Measurements from ENCODE around the gene KLHL11. TPM values are rescaled to one million over a fixed set of nuclear protein-coding genes. Genes with fewer than 3 reads are reported as not detected.

The KLHL11 gene
- total RNA-seq (ENCODE audit: unreplicated experiment) = 17.4 TPM
- long read RNA-seq, partial matches to known transcripts = 0 of 1 reads
- long read RNA-seq, other reads (novel, unspliced or antisense) = 1 of 1 reads

GRCh38 chr17:41864836-41865595 lies at the start of gene KLHL11:
Gene KLHL11, minus strand, starts transcription at chr17:41865423. Its CDS starts 53 bp downstream, at chr17:41865370.
- Mint-ChIP-seq H3K27ac (ENCODE audit: unreplicated experiment) (peak within 1 kb of the TSS; percentile 62), H3K36me3 (ENCODE audit: unreplicated experiment) (no peaks in the 10 kb centered on the region), H3K4me3 (ENCODE audit: unreplicated experiment) (peak within 1 kb of the TSS; percentile 82), H3K4me1 (ENCODE audit: low read depth, unreplicated experiment) (peaks cover 9% of the 10 kb centered on the region), H3K9me3 (ENCODE audit: unreplicated experiment) (peaks cover 6% of the 10 kb centered on the region), H3K27me3 (ENCODE audit: unreplicated experiment) (peaks cover 7% of the 10 kb centered on the region)
- peak; percentile 89 for DNase-seq
- TF ChIP-seq CTCF (IDR thresholded peaks at IDR 0.05; ENCODE audit: partially characterized antibody, unreplicated experiment) = no peak

GRCh38 chr17:41915020-41915419 lies 49.8 kb upstream of the KLHL11 start:
- H3K27ac Mint-ChIP-seq (ENCODE audit: unreplicated experiment) = peak overlapping the region; percentile 28
- peaks cover 45% of the 10 kb centered on the region for H3K4me1 Mint-ChIP-seq (ENCODE audit: low read depth, unreplicated experiment)
- peaks cover 4% of the 10 kb centered on the region for H3K27me3 Mint-ChIP-seq (ENCODE audit: unreplicated experiment)
- DNase-seq = no peak
- no peak for TF ChIP-seq CTCF (IDR thresholded peaks at IDR 0.05; ENCODE audit: partially characterized antibody, unreplicated experiment)
- no peaks in the 10 kb centered on the region for H3K36me3 Mint-ChIP-seq (ENCODE audit: unreplicated experiment)
- H3K9me3 Mint-ChIP-seq (ENCODE audit: unreplicated experiment) = peaks cover 2% of the 10 kb centered on the region
- H3K4me3 Mint-ChIP-seq (ENCODE audit: unreplicated experiment) = peak overlapping the region; percentile 86

- no peaks in the 10 kb centered on the region for H3K36me3 Mint-ChIP-seq (ENCODE audit: unreplicated experiment)
- DNase-seq = no peak
- H3K4me1 Mint-ChIP-seq (ENCODE audit: low read depth, unreplicated experiment) = peaks cover 45% of the 10 kb centered on the region
- no peak for TF ChIP-seq CTCF (IDR thresholded peaks at IDR 0.05; ENCODE audit: partially characterized antibody, unreplicated experiment)
- peaks cover 2% of the 10 kb centered on the region for H3K9me3 Mint-ChIP-seq (ENCODE audit: unreplicated experiment)
- H3K27me3 Mint-ChIP-seq (ENCODE audit: unreplicated experiment) = peaks cover 4% of the 10 kb centered on the region
- H3K4me3 Mint-ChIP-seq (ENCODE audit: unreplicated experiment) = peak overlapping the region; percentile 86
- peak overlapping the region; percentile 39 for H3K27ac Mint-ChIP-seq (ENCODE audit: unreplicated experiment)
These were observed 49.1 kb upstream of the KLHL11 start for GRCh38 chr17:41914358-41914766.

- H3K4me3 Mint-ChIP-seq (ENCODE audit: unreplicated experiment) = peak overlapping the region; percentile 86
- H3K9me3 Mint-ChIP-seq (ENCODE audit: unreplicated experiment) = peaks cover 2% of the 10 kb centered on the region
- peaks cover 6% of the 10 kb centered on the region for H3K27me3 Mint-ChIP-seq (ENCODE audit: unreplicated experiment)
- peaks cover 47% of the 10 kb centered on the region for H3K4me1 Mint-ChIP-seq (ENCODE audit: low read depth, unreplicated experiment)
- peak overlapping the region; percentile 39 for H3K27ac Mint-ChIP-seq (ENCODE audit: unreplicated experiment)
- H3K36me3 Mint-ChIP-seq (ENCODE audit: unreplicated experiment) = no peaks in the 10 kb centered on the region
- TF ChIP-seq CTCF (IDR thresholded peaks at IDR 0.05; ENCODE audit: partially characterized antibody, unreplicated experiment) = no peak
- no peak for DNase-seq
These were observed 48.6 kb upstream of the KLHL11 start for GRCh38 chr17:41913798-41914197.

GRCh38 chr17:41912925-41913324 lies 47.7 kb upstream of the KLHL11 start:
- Mint-ChIP-seq H3K27me3 (ENCODE audit: unreplicated experiment) (peaks cover 6% of the 10 kb centered on the region), H3K4me3 (ENCODE audit: unreplicated experiment) (no peak overlapping the region), H3K9me3 (ENCODE audit: unreplicated experiment) (peaks cover 6% of the 10 kb centered on the region), H3K36me3 (ENCODE audit: unreplicated experiment) (no peaks in the 10 kb centered on the region), H3K4me1 (ENCODE audit: low read depth, unreplicated experiment) (peaks cover 50% of the 10 kb centered on the region), H3K27ac (ENCODE audit: unreplicated experiment) (no peak overlapping the region)
- TF ChIP-seq CTCF (IDR thresholded peaks at IDR 0.05; ENCODE audit: partially characterized antibody, unreplicated experiment) = no peak
- no peak for DNase-seq
